NK-92 (cell line): ENCODE data around the gene SLBP.
A peak's percentile ranks its signal among the peaks of the same experiment; 100 is the strongest.

Experiments used
- DNase-seq: peaks from one replicate; lab custom pipeline; 2025; ENCODE audit not compliant: unreplicated experiment; lab: John Stamatoyannopoulos, UW

SLBP gene

GRCh38 chr4:1727117-1728031, 15.3 kb upstream of the SLBP start:
- DNase-seq, result no peak

DNA sequence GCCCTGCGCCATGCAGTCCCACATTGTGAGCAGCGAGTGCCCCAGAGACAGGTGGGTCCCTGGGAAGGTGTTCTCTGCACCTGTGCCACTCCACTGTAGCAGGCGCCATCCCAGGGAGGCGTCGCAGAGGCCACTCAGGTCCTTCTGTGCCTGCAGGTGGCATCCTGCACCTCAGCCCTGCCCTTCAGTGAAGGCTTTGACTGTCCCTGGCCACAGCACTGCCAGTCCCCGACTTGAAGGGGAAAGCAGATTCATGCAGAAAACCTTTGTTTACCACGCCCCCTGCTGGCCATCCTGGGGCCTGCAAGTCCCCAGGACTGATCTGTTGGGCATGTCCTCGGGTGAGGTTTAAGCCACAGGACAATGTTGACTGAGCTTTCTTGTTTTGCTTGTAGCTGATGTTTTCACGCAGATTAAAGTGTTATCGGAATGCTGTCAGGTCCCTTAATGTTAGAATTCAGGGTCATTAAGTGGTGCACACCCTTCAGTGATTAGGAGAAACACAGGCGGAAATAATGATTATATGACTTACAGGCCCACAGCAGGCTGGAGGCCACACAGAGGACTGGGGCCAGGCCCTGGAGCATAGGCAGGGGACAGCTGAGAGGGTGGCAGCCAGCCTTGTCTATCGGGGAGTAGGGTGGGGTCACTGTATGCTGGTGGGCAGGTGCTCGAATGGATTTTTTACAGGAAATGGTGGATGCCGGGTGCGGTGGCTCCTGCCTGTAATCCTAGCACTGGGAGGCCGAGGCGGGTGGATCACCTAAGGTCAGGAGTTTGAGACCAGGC, 14.2 kb upstream of the SLBP start:
- peak; percentile 49 for DNase-seq

GRCh38 chr4:1725521-1725920, 13.4 kb upstream of the SLBP start:
- no peak for DNase-seq

GRCh38 chr4:1723131-1723801, 11.1 kb upstream of the SLBP start:
- no peak for DNase-seq

DNA sequence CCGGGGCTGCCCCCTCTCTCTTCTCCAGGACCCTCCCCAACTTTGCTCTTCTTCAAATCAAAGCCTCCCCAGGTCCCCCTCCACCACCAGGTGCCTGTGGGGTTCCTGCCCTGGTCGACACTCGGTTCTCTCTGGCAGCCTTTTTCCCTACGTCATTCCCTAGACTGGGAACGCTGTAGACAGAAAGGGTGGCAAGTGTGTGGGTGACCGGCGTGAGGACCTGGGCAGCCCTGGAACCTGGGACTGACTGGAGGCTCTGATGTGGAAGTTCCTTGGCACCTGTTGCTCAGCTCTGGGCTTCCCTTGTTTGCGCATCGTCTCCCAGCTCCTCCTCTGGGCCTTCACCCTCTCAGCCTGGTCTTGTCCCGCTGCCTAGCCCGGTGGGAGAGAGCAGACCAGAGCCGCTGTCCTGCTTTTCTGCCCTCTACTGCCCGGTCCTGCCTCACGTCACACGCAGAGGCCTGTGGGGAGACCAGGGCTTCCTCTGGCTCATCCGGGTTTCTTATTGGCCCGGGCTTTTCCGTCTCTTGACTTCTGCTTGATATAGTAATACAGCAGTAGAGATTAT, 10.5 kb upstream of the SLBP start:
- no peak for DNase-seq

DNA sequence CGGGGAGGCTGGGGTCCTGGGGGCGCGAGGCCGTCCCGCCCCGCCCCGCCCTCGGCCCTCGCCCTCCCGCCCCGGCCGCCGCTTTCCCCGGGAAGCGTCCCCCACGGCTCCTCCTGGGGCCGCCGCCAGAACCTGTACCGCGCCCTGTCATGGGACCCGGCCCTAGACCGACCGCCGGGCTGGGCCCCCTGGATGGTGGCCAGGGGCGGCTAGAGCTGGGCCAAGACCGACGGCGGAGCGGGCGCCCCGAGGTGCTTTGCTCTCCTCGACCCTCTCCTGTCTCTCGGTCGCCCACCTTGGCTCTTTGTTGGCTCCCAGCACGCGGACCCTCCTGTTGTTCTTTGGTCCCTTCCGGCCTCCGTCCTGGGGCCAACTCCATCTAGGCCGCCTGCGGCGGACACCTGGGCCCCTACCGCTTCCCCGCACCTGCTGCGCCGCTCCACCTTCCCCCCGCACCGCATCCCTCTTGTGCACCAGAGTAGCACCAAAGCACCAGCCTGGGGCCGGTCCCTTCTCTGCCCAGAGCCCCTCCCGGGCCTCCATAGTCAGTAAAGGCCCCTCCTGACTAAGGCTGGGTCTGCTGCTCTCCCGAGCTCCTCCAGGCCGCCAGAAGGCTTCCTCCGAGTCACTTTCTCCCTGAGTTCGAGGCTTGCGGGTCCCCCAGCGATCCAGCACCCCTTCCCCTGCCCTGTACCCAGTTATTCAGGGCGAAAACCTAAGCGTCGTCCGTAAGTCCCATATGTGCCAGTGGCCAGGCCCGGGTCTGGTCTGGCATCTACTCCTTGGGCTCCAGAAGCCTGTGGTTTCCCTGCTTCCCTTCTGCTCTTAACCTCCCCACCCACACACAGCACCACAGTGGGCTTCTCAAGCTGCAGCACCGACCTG, 9.8 kb upstream of the SLBP start:
- no peak for DNase-seq

DNA sequence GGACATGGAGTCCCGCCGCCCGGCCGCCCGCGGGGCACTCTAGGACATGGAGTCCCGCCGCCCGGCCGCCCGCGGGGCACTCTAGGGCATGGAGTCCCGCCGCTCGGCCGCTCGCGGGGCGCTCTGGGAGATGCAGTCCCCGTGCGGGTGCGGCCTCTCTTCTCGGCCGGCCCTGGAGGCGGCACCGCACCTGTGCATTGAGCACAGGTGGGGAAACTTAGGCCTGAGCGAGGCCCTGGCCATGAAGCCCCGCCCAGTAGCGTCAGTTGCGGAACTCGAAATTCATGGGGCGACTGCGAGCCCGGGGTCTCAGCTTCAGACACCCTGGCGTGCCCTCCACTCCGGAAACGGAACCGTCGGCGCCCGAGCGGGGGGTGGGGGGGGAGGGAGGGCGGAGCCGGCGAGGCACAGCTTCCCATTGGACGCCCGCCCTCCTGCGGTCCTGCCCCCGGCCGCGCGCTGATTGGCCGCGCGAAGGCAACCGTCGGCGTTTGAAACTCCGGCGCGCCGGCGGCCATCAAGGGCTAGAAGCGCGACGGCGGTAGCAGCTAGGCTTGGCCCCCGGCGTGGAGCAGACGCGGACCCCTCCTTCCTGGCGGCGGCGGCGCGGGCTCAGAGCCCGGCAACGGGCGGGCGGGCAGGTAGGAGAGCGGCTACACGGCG, 9.0 kb upstream of the SLBP start, which contains the start of the genes TACC3 and TMEM129:
Gene TACC3 (plus strand): TSS at position 519 of the 663 bp plus-strand sequence. CDS start 1,901 bp downstream, outside the sequence.
Gene TMEM129 (minus strand): TSS at position 321 of the 663 bp plus-strand sequence. CDS start 486 bp downstream, outside the sequence.
- peak; percentile 68 for DNase-seq

GRCh38 chr4:1720163-1720983, 8.3 kb upstream of the SLBP start:
- DNase-seq, result no peak

GRCh38 chr4:1718095-1718850, 6.2 kb upstream of the SLBP start:
- DNase-seq, result no peak

GRCh38 chr4:1717129-1718094, 5.3 kb upstream of the SLBP start:
- DNase-seq, result no peak

- no peak for DNase-seq
These were observed 4.2 kb upstream of the SLBP start for GRCh38 chr4:1716065-1716945.

DNA sequence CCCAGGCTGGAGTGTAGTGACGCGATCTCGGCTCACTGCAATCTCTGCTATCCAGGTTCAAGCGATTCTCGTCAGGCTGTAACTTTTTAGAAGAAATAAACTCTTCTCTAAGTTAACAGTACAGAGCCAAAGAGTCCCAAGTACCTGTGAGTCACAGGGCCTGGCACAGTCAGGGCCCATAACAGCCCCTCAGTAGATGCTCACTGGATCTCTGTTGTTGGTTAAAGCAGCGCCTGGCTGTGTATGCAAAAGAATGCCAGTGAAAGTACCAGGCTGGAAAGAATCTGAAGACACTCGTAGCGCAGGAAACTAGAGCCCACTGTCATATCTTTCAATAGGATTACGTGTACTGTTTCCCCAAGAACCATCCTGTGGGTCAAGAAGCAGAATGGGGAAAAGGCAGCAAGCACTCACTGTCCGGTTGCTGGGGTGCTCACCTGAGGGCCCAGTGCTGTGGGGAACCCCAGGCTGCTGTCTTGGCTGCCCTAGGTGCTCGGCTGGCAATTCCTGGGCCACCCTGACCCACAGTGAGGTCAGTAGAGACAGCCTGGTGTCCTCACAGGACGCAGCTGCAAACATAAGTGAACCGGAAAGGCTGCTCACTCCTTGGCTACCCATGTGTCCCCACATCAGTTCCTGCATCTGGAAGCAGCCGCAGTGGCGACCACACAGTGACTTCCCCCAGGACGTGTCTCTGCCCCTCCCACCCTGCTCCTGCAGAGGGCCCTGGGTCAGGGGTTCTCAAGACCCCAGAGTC, 3.1 kb upstream of the SLBP start:
- DNase-seq, result no peak

DNA sequence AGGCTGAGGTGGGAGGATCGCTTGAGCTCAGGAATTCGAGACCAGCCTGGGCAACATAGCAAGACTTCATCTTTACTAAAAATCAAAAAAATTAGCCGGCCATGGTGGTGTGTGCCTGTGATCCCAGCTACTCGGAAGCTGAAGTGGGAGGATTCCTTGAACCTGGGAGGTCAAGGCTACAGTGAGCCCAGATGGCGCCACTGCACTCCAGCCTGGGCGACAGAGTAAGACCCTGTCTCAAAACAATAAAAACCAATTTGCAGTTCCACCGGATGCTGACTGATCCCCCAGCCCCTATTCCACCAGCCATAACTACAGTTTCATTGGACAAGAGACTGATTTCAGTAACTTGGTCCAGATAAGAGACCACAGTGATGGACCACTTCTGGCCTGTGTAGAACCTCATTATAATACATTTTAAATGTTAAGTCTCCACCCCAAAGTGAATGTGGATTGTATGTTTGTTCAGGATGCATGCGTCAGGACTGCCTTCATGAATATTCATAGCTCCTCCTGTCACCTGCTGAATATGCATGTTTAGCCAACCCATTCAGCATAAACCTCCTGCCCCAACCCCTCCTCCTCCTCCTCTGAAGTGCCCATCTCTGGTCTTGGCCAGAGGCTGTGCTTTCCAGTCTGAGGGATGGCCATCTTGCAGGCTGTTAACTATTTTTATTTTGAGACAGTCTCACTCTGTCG, 2.3 kb upstream of the SLBP start:
- DNase-seq, result no peak
